ENCODE measurements around the gene PAK6. TPM values are rescaled to one million over a fixed set of nuclear protein-coding genes. Genes with fewer than 3 reads are reported as not detected.
A peak's percentile ranks its signal among the peaks of the same experiment; 100 is the strongest.

PAK6 gene
- total and polyA plus RNA-seq, 9 of the 15 experiments (the other 6 are each of a cell fraction or from before 2014, with no cell fraction given), result 0.03 to 0.74 (median 0.16) TPM; not detected in 2

- H2AFZ ChIP-seq (ENCODE audit: low read depth, low read length), result no peak overlapping the region
- no peak for TF ChIP-seq ZNF253 (CRISPR knock-in tag; conservative IDR thresholded peaks at IDR 0.05)
- TF ChIP-seq HMGN3 (IDR thresholded peaks at IDR 0.05; ENCODE audit: borderline replicate concordance, extremely low read depth, insufficient read length, low read depth, low read length), result no peak
- no peak for TF ChIP-seq ZNF121 (CRISPR knock-in tag; conservative IDR thresholded peaks at IDR 0.05)
- peak overlapping the region in 1 of 2 experiments; percentile 24; a peak in 1 of 4 replicates for H3K9ac ChIP-seq (ENCODE audit: insufficient read depth in 1 of 2, low read depth in 2 of 2, low read length in 2 of 2)
- no peak overlapping the region for H3K4me2 ChIP-seq (ENCODE audit: insufficient read depth, low read length)
- intact Hi-C loops (cut with micrococcal nuclease), result no loop called here
- peaks cover 13 to 45% of the 10 kb centered on the region in 2 experiments for H3K4me1 ChIP-seq (replicated peaks in 1 of 2; ENCODE audit: control insufficient read depth in 2 of 2, insufficient read depth in 2 of 2, low read length in 2 of 2)
- FAIRE-seq, result no peak
- BruUV-seq (replicated peaks), result no TSS peak
- ChIA-PET CTCF (ENCODE audit: low intra/inter-chr PET ratio) (interaction anchor here (0.6 to 7.1 kb wide), 6 partner anchors 11 to 246 kb away, joined by 3 to 218 read pairs (median 10); no protein-coding TSS in a partner anchor), POLR2A (interaction anchor here (1.0 kb wide), 1 partner anchor 11 kb away, joined by 3 read pairs; no protein-coding TSS in a partner anchor)
- in situ Hi-C loops (cut with MboI), result loop anchor here (5.0 kb wide), 1 partner anchor 36 kb away; no protein-coding TSS in a partner anchor
- 69% methylated on average over 5 of the region's 7 CpGs for WGBS (ENCODE audit: insufficient coverage, low coverage, missing lambda C conversion rate)
- DNase-seq (ENCODE audit: extremely low read depth in 1 of 4, low spot score in 3 of 4), result no peak
- no peaks in the 10 kb centered on the region for H3K36me3 ChIP-seq (ENCODE audit: control insufficient read depth, insufficient read depth, low read length)
- no peaks in the 10 kb centered on the region for H3K9me1 ChIP-seq (ENCODE audit: control insufficient read depth, insufficient read depth, low read length)
- H3K9me3 ChIP-seq (replicated peaks; ENCODE audit: control insufficient read depth, insufficient read depth, low read depth, low read length), result no peaks in the 10 kb centered on the region
- no peak for ATAC-seq
- H3K27me3 ChIP-seq (ENCODE audit: control insufficient read depth in 2 of 2, insufficient read depth in 2 of 2, low read length in 2 of 2), result peaks cover 0 to 16% of the 10 kb centered on the region in 2 experiments; a peak in 2 of 5 replicates
- no peak overlapping the region for H3K4me3 ChIP-seq
- no peaks in the 10 kb centered on the region for H3K79me2 ChIP-seq (ENCODE audit: control insufficient read depth, insufficient read depth, low read length)
- H3K27ac ChIP-seq (ENCODE audit: extremely low read depth, low read depth, low read length), result no peak overlapping the region
- H4K20me1 ChIP-seq (replicated peaks; ENCODE audit: control insufficient read depth, insufficient read depth, low read length), result 0 out of 2 replicates have a peak, but pooled peaks cover 3% of the 10 kb centered on the region
These were observed 37.1 kb downstream of the PAK6 start for GRCh38 chr15:40275954-40276353.

- no peak for ATAC-seq
- H3K36me3 ChIP-seq (ENCODE audit: control insufficient read depth, insufficient read depth, low read length), result no peaks in the 10 kb centered on the region
- no TSS peak for BruUV-seq (replicated peaks)
- no peak overlapping the region for H3K27ac ChIP-seq (ENCODE audit: extremely low read depth, low read depth, low read length)
- H3K4me2 ChIP-seq (ENCODE audit: insufficient read depth, low read length), result no peak overlapping the region
- peaks cover 0 to 9% of the 10 kb centered on the region in 2 experiments; a peak in 2 of 5 replicates for H3K27me3 ChIP-seq (ENCODE audit: control insufficient read depth in 2 of 2, insufficient read depth in 2 of 2, low read length in 2 of 2)
- ChIA-PET POLR2A (interaction anchor here (0.8 kb wide), 1 partner anchor 175 kb away, joined by 3 read pairs; no protein-coding TSS in a partner anchor), CTCF (ENCODE audit: low intra/inter-chr PET ratio) (interaction anchor here (0.9 to 7.1 kb wide), 3 partner anchors 60 to 145 kb away, joined by 5 to 218 read pairs (median 11); no protein-coding TSS in a partner anchor)
- DNase-seq (ENCODE audit: extremely low read depth in 1 of 4, low spot score in 3 of 4), result no peak
- intact Hi-C loops (cut with micrococcal nuclease) (no loop called here), in situ Hi-C loops (cut with MboI) (loop anchor here (5.0 kb wide), 1 partner anchor 35 kb away; no protein-coding TSS in a partner anchor)
- H3K9me1 ChIP-seq (ENCODE audit: control insufficient read depth, insufficient read depth, low read length), result no peaks in the 10 kb centered on the region
- no peak overlapping the region for H3K4me3 ChIP-seq
- WGBS (ENCODE audit: insufficient coverage, low coverage, missing lambda C conversion rate), result 15% methylated on average over 4 of the region's 4 CpGs
- no peaks in the 10 kb centered on the region for H3K9me3 ChIP-seq (replicated peaks; ENCODE audit: control insufficient read depth, insufficient read depth, low read depth, low read length)
- 0 out of 2 replicates have a peak, but pooled peaks cover 3% of the 10 kb centered on the region for H4K20me1 ChIP-seq (replicated peaks; ENCODE audit: control insufficient read depth, insufficient read depth, low read length)
- H3K4me1 ChIP-seq (replicated peaks in 1 of 2; ENCODE audit: control insufficient read depth in 2 of 2, insufficient read depth in 2 of 2, low read length in 2 of 2), result peaks cover 13 to 50% of the 10 kb centered on the region in 2 experiments
- H2AFZ ChIP-seq (ENCODE audit: low read depth, low read length), result no peak overlapping the region
- peak overlapping the region in 1 of 2 experiments; percentile 48; a peak in 1 of 4 replicates for H3K9ac ChIP-seq (ENCODE audit: insufficient read depth in 1 of 2, low read depth in 2 of 2, low read length in 2 of 2)
- FAIRE-seq, result no peak
- H3K79me2 ChIP-seq (ENCODE audit: control insufficient read depth, insufficient read depth, low read length), result no peaks in the 10 kb centered on the region
- TF ChIP-seq ZNF740 (CRISPR knock-in tag; IDR thresholded peaks at IDR 0.05) (no peak), ZNF740 (tag; IDR thresholded peaks at IDR 0.05) (no peak), PHF20 (IDR thresholded peaks at IDR 0.05; ENCODE audit: partially characterized antibody) (no peak), PRDM10 (IDR thresholded peaks at IDR 0.05; ENCODE audit: partially characterized antibody) (no peak), CHD1 (IDR thresholded peaks at IDR 0.05; ENCODE audit: low read length) (no peak)
These were observed 38.1 kb downstream of the PAK6 start for GRCh38 chr15:40276927-40277326.

All from K562 (cell line).